Measurements from ENCODE around the gene USP47.

The USP47 gene

GRCh38 chr11:11858676-11859075, 16.9 kb downstream of the USP47 start:
- no peak overlapping the region for H3K4me2 ChIP-seq (ENCODE audit: low read length)
- no peaks in the 10 kb centered on the region; the same call in 1 of the 2 replicates for H3K36me3 ChIP-seq (ENCODE audit: control insufficient read depth, low read length)
- no peaks in the 10 kb centered on the region for H3K27me3 ChIP-seq (ENCODE audit: control insufficient read depth, low read length)
- no peak overlapping the region for H3K27ac ChIP-seq (ENCODE audit: low read depth, low read length)
- TF ChIP-seq EZH2phosphoT487 (IDR thresholded peaks at IDR 0.05; ENCODE audit: borderline replicate concordance, low read length), result no peak
- TF ChIP-seq, protein P1, sequence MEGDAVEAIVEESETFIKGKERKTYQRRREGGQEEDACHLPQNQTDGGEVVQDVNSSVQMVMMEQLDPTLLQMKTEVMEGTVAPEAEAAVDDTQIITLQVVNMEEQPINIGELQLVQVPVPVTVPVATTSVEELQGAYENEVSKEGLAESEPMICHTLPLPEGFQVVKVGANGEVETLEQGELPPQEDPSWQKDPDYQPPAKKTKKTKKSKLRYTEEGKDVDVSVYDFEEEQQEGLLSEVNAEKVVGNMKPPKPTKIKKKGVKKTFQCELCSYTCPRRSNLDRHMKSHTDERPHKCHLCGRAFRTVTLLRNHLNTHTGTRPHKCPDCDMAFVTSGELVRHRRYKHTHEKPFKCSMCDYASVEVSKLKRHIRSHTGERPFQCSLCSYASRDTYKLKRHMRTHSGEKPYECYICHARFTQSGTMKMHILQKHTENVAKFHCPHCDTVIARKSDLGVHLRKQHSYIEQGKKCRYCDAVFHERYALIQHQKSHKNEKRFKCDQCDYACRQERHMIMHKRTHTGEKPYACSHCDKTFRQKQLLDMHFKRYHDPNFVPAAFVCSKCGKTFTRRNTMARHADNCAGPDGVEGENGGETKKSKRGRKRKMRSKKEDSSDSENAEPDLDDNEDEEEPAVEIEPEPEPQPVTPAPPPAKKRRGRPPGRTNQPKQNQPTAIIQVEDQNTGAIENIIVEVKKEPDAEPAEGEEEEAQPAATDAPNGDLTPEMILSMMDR (IDR thresholded peaks at IDR 0.05; ENCODE audit: low read depth, low read length, poor library complexity, severe bottlenecking), result no peak
- no peaks in the 10 kb centered on the region for H3F3A ChIP-seq (ENCODE audit: control insufficient read depth, insufficient read depth)
- H4K20me1 ChIP-seq (ENCODE audit: control insufficient read depth, insufficient read depth, low read depth, low read length), result peaks cover 12% of the 10 kb centered on the region; the same call in 1 of the 2 replicates
- H3K79me2 ChIP-seq (ENCODE audit: control insufficient read depth, low read length), result peaks cover 97% of the 10 kb centered on the region
- no peaks in the 10 kb centered on the region for H3K9me2 ChIP-seq (replicated peaks; ENCODE audit: control insufficient read depth, low read length)
- H3K4me3 ChIP-seq (ENCODE audit: low read length), result no peak overlapping the region
- peaks cover 4% of the 10 kb centered on the region; the same call in 1 of the 2 replicates for H3K4me1 ChIP-seq (ENCODE audit: control insufficient read depth, low read length)
- no peaks in the 10 kb centered on the region for H3K9me3 ChIP-seq (ENCODE audit: control insufficient read depth, insufficient read depth, low read length)

DNA sequence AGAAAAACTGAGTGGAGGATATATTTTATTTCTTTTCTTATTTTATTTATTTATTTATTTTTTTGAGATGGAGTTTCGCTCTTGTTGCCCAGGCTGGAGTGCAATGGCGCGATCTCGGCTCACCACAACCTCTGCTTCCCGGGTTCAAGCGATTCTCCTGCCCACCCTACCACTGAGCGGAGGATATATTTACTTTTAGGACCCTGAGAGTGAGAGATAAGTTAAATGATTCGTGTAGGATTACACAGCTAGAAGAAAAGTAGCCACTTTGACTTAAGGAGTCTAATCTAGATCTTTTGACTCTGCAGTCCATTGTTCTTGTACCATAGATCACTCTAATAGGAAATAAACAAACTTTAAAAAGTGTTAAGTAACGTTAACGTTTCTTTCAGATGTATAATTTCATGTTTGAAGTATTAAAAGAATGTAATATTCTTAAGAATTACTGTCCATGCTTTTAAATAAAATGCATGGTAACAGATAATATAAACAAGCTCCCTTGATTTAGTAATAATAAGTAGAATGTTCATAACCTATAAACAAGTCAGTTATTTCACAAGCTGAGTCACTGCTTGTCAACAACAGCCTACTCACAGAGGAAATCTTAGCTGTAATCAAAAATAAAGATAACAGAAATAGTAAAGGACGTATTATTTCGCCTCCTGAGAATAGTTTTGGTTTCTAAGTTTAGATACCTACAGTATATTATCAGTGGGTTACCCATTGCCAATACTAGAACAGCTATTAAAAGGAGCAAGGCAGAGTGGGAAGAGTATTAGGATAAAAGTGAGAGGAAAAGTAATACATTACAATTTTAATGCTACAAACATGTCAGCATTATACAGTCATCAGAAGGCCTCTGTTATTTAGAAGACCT, 18.6 kb downstream of the USP47 start:
- H3K4me2 ChIP-seq (ENCODE audit: low read length), result no peak overlapping the region

GRCh38 chr11:11862999-11863398, 21.2 kb downstream of the USP47 start:
- H3K36me3 ChIP-seq (ENCODE audit: control insufficient read depth, low read length), result peaks cover 5% of the 10 kb centered on the region
- no peak overlapping the region for H3K27ac ChIP-seq (ENCODE audit: low read depth, low read length)
- TF ChIP-seq EZH2phosphoT487 (IDR thresholded peaks at IDR 0.05; ENCODE audit: borderline replicate concordance, low read length), result no peak
- TF ChIP-seq, protein P1 (IDR thresholded peaks at IDR 0.05; ENCODE audit: low read depth, low read length, poor library complexity, severe bottlenecking), result no peak
- no peaks in the 10 kb centered on the region for H3K9me2 ChIP-seq (replicated peaks; ENCODE audit: control insufficient read depth, low read length)
- H3F3A ChIP-seq (ENCODE audit: control insufficient read depth, insufficient read depth), result no peaks in the 10 kb centered on the region
- no peaks in the 10 kb centered on the region for H3K27me3 ChIP-seq (ENCODE audit: control insufficient read depth, low read length)
- H3K9me3 ChIP-seq (ENCODE audit: control insufficient read depth, insufficient read depth, low read length), result peaks cover 4% of the 10 kb centered on the region; the same call in 1 of the 2 replicates
- H3K79me2 ChIP-seq (ENCODE audit: control insufficient read depth, low read length), result peaks cover 97% of the 10 kb centered on the region
- no peak overlapping the region for H3K4me2 ChIP-seq (ENCODE audit: low read length)
- peaks cover 31% of the 10 kb centered on the region for H3K4me1 ChIP-seq (ENCODE audit: control insufficient read depth, low read length)
- peaks cover 4% of the 10 kb centered on the region; the same call in 1 of the 2 replicates for H4K20me1 ChIP-seq (ENCODE audit: control insufficient read depth, insufficient read depth, low read depth, low read length)
- no peak overlapping the region for H3K4me3 ChIP-seq (ENCODE audit: low read length)

More for the DNA sequence above, 18.6 kb downstream of the USP47 start:
- Histone ChIP-seq H3K27ac (ENCODE audit: low read depth, low read length) (no peak overlapping the region), H3K4me1 (ENCODE audit: control insufficient read depth, low read length) (peaks cover 15% of the 10 kb centered on the region), H3K36me3 (ENCODE audit: control insufficient read depth, low read length) (no peaks in the 10 kb centered on the region; the same call in none of the 2 replicates), H4K20me1 (ENCODE audit: control insufficient read depth, insufficient read depth, low read depth, low read length) (peaks cover 9% of the 10 kb centered on the region; the same call in 1 of the 2 replicates), H3K79me2 (ENCODE audit: control insufficient read depth, low read length) (peaks cover 96% of the 10 kb centered on the region), H3K4me3 (ENCODE audit: low read length) (no peak overlapping the region), H3K9me3 (ENCODE audit: control insufficient read depth, insufficient read depth, low read length) (no peaks in the 10 kb centered on the region), H3K9me2 (replicated peaks; ENCODE audit: control insufficient read depth, low read length) (no peaks in the 10 kb centered on the region), H3K27me3 (ENCODE audit: control insufficient read depth, low read length) (no peaks in the 10 kb centered on the region), H3F3A (ENCODE audit: control insufficient read depth, insufficient read depth) (no peaks in the 10 kb centered on the region)
- no peak for TF ChIP-seq EZH2phosphoT487 (IDR thresholded peaks at IDR 0.05; ENCODE audit: borderline replicate concordance, low read length)
- TF ChIP-seq, protein P1 (IDR thresholded peaks at IDR 0.05; ENCODE audit: low read depth, low read length, poor library complexity, severe bottlenecking), result no peak

Measured in DOHH2 (cell line).